T-helper 2 cell (primary cell): Measurements from ENCODE around the gene AOC1.
"Not testable (repeated sequence)": the region's sequence is repeated elsewhere in the genome, so short reads cannot be mapped to it uniquely, and the experiment has no call there.

Experiments used
- DNase-seq, 5 experiments: peaks; one replicate each; pipeline versions ENCODE4 v3.0.0 to v3.0.0-alpha.2; 2012 to 2022
- total RNA-seq, 2 donors: gene quantifications; one replicate each; lab custom pipeline; 2026; lab: John Stamatoyannopoulos, UW

AOC1 gene, protein sequence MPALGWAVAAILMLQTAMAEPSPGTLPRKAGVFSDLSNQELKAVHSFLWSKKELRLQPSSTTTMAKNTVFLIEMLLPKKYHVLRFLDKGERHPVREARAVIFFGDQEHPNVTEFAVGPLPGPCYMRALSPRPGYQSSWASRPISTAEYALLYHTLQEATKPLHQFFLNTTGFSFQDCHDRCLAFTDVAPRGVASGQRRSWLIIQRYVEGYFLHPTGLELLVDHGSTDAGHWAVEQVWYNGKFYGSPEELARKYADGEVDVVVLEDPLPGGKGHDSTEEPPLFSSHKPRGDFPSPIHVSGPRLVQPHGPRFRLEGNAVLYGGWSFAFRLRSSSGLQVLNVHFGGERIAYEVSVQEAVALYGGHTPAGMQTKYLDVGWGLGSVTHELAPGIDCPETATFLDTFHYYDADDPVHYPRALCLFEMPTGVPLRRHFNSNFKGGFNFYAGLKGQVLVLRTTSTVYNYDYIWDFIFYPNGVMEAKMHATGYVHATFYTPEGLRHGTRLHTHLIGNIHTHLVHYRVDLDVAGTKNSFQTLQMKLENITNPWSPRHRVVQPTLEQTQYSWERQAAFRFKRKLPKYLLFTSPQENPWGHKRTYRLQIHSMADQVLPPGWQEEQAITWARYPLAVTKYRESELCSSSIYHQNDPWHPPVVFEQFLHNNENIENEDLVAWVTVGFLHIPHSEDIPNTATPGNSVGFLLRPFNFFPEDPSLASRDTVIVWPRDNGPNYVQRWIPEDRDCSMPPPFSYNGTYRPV
- 0 to 0.07 reads per million in 2 donors for total RNA-seq

DNA sequence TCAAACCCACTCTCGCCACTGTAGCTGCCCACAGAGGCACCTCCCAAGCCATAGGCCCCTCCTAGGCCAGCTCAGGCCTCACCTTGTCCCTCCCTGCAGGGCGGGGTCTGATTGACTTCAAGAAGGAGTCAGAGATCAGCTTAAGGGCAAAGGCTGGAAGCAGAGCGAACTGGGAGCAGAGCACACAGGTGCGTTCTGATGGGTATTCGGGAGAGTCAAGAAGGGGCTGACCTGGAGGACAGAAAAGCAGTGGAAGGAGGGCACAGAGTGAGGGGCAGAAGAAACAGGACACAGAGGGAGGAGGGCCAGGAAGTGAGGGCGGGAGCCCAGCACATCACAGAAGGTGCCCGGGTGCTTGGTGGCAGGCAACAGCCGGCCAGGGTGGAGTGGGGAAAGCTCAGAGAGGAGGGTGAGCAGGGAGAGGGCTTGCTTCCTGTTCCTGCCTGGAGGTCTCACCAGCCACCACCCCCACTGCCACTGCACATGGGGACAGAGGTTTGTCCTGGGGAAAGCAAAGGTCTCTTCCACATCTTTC, at the start of gene AOC1:
Gene AOC1, plus strand, starts transcription at position 147 of the 535 bp plus-strand sequence. CDS start 3,954 bp downstream, outside the sequence.
- DNase-seq: no peak

DNA sequence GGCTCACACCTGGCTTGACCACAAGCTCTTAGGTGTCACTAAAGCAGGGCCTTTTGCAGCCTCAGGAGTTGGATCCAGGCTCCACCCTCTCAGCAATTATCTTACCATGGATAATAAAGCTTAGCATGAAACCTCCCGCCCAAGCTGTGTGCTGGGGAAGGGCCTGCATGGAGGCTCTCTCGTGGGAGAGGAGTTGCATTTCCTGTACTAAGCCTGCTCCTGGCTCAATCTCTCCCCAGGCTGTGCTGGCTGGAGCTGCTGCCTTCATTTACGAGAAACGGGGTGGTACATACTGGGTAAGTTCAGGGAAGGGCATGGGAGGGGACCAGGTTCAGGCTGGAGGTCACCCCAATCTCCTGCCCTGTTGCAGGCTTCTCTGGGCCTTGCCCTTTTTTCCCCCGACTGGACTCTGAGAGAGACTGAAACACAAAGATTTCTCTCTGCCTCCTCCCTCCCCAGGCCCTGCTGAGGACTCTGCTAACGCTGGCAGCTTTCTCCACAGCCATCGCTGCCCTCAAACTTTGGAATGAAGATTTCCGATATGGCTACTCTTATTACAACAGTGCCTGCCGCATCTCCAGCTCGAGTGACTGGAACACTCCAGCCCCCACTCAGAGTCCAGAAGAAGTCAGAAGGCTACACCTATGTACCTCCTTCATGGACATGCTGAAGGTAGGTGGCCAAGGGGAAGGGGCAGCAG, 49.0 kb upstream of the AOC1 start:
- no peak for DNase-seq

DNA sequence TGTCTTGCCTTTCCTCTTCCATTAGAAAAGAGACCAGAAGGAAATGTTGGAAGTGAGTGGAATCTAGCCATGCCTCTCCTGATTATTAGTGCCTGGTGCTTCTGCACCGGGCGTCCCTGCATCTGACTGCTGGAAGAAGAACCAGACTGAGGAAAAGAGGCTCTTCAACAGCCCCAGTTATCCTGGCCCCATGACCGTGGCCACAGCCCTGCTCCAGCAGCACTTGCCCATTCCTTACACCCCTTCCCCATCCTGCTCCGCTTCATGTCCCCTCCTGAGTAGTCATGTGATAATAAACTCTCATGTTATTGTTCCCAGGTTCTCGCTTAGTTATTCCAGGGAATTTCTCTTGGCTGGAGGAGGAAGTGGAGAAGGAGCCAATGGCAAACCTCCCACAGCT, 47.5 kb upstream of the AOC1 start:
- no peak for DNase-seq

DNA sequence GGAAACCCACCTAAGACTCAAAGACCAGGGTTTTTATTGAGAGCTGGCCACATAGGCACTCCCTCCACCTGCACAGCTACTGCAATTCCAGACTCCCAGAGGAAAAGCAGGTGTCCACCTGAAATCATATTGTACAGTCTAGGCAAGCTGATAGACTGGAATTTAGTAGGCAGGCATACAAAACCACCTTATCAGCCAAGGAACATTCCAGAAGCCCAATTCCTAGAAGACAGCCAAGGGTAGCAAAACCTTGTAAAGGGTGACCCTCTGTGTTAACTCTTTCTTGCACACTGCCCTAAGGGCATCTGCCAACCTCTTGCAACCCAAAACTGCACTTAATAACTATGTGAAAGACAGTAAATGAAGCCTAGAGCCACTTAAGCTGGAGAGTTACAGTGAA, 46.5 kb upstream of the AOC1 start:
- DNase-seq: no peak

DNA sequence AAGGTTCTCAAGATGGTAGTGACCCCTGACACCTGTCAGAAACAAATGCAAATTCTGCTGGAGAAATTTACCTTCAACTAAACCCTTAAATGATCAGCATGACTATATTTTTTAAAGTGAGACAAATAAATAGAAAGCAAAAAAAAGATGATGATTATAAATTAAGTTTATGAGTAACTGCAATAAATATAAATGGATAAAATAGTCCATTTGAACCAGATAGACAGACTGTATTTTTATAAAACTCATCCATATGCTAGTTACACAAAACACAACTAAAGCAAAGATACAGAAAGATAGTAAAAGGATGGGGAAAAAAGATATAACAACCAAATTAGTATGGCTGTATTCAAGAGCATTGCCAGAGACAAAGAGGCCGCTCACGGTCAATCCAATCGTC, 45.9 kb upstream of the AOC1 start:
- DNase-seq: no peak

DNA sequence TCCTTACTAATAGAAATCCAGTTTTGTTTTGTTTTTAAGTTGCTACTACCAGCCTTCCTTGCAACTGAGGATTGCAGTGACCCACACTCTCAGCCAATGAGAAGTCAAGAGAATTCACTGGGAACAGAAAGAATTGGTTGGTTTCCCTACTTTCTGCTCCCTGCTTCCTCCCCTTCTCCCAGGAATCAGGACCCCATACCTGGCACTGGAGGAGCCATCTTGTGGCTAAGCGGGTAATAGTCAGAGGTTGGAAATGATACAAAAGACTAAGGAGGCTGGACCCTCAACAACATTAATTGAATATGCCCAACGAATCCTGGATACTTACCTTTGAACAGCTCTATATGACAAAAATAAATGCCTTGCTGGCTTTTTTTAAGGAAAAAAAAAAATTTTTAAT, 45.5 kb upstream of the AOC1 start:
- DNase-seq: no peak

DNA sequence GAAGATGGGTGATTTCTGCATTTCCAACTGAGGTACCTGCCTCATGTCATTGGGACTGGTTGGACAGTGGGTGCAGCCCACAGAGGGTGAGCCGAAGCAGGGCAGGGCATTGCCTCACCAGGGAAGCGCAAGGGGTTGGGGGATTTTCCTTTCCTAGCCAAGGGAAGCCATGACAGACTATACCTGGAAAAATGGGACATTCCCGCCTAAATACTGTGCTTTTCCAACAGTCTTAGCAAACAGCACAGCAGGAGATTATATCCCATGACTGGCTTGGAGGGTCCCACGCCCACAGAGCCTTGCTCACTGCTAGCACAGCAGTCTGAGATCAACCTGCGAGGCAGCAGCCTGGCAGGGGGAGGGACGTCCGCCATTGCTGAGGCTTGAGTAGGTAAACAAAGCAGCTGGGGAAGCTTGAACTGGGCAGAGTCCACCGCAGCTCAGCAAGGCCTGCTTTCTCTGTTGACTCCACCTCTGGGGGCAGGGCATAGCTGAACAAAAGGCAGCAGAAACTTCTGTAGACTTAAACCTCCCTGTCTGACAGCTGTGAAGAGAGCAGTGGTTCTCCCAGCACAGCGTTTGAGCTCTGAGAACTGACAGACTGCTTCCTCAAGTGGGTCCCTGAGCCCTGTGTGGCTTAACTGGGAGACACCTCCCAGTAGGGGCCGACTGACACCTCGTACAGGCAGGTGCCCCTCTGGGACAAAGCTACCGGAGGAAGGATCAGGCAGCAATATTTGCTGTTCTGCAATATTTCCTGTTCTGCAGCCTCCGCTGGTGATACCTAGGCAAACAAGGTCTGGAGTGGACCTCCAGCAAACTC, 44.5 kb upstream of the AOC1 start:
- not testable (repeated sequence) for DNase-seq

DNA sequence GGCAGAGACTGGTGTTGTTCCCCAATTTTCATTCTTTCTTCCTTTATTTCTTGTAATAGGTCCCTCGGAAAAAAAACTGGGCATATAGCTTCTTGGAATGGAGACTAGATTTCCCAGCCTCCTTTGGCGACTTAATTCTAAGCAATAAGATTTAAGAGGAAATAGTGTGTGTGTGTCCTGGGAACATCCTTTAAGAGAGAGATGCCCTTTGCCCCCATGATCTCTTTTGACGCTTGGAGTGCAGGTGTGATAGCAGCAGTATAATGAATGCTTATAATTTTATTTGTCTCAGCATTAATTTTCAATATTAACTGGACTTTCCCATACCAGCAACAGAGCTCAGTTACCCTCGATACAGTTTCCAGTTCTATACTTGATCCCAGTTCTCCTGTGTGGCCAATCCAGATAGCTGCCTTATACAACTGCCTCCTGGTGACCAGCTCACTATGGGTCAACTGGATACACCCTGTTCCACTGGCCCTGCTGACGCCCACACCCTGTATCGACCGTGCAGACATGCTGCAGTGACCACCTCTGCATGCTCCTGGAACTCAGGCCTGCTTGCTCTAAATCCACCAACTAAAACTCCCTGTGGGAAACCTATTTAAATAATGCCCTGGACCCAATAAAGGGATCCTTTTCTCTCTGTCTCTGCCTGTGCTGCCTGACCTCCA, 37.9 kb upstream of the AOC1 start:
- DNase-seq: no peak

DNA sequence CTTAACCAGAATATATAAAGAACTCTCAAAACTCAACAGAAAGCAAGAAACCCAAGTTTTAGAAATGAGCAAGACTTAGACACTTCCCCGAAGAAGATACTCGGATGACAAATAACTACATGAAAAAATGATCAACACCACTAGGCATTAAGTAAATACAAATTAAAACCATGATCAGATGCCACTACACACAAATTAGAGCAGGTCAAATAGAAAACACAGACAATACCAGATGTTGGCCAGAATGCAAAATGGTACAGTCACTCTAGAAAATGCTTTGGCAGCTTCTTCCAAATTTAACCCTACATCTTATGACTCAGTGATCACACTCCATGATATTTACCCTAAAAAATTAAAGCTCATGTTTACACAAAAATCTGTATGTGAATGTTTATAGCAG, 33.3 kb upstream of the AOC1 start:
- no peak for DNase-seq

DNA sequence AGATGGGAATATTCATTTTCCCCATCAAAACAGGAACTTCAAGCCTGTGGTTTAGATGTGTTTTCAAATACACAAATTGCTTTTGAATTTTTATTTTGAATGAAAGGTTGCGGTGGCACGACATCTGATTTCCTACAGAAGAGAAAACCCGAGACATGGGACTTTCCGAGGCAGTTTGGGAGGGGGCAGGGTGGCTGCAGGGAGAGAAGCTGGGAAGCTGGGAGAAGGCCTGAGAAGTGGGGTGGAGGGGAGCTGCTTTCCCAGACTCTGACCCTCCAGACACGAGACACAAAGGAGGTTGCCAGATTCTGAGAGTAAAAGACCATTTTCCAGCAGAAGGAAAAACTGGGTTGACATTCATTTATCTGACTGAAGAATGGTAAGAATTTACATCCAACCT, 32.2 kb upstream of the AOC1 start:
- no peak for DNase-seq

DNA sequence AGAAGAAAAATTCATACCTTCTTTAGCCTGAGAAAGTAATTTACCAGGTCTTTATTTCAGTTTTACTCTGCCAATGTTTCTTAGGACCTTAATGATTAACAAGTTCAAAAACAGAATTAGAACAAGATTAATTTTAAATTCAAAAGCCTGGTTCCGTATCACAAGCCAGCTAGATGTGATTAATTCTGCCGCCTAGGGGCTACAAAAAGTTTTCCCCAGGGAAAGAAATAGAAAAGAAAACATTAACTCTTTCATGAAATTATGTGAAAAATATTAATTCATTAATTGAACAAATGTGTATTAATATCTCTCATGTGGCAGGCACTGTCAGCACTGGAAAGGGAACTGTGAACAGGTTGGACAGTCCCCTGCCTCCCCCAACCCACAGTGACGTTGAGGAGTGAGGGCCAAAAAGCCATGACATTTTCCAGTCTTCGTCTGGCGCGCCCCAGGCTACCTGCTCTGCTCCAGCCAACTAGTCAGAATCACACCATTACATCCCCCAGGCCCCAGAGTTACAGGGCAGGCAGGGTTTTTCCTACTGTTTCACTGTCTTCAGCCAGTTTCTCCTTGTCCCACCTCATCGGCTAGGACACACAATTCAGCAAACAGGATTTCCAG, 31.6 kb upstream of the AOC1 start:
- DNase-seq: no peak

DNA sequence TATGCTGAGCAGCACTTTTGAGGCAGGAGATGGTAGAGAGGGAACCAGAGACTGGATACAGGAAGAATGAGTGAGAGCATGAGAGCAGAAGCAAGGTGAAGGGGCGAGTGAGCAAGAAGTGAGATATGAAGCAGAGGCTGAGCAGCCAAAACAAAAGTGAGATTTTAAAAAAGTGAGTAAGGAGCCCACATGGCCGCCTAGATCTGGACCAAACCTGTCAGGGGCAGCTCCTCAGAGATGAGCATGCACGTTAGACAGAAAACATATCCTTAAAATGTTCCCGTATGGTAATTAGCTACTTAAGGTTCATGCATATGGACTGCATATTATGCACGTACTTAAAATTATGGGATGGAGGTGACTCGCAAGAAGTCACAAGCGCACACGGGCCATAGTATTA, 29.3 kb upstream of the AOC1 start:
- DNase-seq: no peak

DNA sequence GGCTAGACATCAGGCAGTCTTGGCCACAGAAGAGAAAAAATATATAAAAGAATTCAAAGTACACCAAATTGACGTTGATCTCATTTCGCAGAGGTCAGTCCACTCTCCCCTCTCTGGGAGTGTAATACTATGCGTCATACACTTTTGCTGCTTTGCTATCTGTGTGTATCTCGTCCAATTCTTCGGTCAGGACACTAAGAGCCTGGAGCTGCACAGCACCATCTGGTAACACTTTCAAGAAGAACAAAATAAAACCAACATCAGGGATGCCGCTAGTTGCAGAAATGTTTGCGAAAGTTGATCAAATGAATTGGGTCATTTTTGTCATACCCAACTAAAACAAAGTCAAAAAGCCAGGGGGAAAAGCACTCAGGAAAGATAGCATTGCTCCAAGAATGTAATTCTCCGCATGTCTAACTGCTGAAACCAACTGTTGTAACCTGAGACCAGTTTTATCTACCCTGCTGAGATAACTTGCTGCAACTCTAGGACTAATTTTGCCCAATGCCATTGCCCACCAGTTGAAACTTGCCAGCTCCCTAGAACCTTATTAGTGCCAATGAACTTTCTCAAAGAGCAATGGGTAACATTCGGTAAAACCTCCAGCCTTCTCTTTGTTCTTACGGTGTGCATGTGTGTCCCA, 28.7 kb upstream of the AOC1 start:
- DNase-seq: no peak

DNA sequence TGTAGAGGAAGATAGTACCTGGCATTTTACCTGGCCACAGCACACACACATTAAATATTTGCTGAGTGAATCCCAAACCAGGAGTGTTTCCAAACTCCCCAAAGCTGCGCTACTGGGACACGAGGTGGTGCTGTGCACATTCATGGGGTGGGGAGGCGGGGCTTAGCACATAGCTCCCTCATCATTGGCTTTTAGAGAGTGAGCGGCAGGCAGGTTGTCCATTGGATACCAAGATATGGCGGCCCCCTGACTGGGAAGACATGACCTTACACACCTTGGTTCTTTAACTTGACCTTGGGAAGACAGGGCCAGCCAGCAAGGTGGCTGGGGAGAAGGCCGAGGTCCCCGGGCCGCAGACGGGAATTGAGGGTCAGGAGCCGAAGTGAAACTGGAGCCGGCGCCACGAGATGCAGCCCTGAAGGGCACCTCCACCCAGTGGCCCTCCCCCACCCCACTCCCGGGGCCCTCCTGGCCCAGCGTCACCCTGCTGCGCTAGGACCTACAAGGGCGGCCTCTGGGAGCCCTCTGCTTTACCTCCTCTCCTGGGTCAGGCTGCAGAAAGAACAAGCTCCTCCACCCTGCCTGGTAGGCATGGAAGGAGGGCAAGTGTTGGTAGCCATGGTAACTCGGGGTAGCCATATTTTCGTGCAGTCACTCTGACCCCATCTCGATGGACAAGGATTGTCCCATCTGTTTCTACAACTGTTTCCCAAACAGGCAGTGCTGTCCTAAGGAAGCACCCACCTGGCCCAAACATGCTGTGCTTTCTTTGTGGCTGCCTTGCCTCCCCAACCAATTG, 27.7 kb upstream of the AOC1 start:
- no peak for DNase-seq

DNA sequence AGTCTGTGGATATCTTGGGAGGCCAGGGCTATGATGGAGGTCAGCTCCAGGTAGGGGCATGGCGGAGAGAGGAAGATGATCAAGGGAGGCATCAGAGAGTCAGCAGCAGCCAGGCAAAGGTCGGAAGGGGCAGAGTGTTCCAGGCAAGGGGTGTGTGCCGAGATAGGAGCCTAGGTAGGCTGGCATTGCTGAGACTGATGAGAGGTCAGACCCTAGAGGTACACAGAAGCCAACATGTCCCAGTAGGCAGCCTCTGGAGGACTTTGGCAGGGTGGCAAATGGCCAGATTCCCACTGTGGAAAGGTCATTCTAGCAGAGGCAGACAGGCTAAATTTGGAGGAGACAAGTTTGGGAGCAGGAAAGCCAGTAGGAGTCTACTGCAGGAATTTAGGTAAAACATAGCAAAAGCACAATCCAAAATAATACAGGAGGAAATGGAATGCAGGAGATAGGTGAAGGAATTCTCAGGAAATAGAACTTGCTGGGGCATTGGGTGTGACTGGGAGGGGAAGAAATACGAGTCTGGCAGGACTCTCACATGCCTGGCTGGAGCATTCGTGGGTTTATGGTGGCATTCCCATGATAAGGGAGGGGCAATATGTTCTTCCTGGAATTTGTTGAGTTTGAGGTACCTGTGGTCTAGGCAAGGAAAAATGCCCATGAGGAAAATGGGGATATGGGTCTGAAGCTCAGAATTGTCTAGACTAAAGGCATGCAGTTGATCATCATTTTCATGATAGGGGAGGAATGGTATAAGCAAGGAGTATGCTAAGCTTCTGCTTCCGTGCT, 26.1 kb upstream of the AOC1 start:
- no peak for DNase-seq

DNA sequence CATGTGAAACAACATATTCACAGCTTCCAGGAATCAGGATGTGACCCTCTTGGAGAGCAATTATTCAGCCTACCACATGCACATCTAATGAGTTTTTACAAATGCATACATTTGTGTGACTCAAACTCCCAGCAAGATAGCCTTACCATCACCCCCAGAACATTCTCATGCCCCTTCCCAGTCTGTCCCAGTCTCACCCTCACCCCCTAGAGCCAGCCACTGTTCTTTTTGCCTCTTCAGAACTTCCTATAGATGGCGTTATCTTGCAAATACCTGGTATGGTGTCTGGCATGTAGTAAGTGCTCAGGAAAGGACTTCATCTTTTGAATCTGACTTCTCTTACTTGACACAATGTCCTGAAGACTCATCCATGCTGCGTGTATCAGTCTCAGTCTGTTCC, 23.9 kb upstream of the AOC1 start:
- no peak for DNase-seq

DNA sequence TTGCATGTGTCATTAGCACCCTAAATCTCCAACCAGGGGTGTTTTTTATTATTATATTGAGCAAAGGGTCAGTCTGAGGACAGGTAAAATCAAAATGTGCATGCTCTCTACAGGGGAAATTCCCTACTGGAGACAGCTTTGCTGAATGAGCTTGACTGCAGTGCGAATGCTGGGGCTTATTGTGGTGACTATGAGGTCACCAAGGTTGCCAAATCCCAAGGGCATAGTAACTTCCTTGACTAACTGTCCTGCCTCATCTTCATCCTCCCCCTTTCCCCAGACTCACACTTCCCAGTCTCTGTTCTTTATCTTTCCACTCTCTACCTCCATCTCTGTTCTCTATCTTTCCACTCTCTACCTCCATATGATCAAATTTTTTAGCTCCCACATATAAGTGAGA, 22.9 kb upstream of the AOC1 start:
- no peak for DNase-seq

DNA sequence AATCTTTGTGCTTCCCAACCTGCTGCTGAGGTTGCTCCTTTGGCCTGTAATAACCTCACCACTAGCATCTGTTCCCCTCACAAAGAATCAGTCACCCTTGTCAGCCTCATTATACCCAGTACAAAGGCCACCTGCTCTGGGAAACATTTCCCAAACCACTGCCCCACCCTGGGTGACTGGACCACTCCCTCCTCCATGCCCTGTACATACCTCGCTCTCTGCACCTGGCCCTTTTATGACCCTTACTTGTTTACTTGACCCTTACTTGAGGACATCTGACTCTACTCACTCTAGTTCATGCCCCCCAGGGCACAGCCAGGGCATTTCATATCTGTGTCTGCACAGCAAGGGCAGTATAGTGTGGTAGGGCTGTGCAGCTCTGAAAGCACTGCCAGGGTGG, 21.4 kb upstream of the AOC1 start:
- no peak for DNase-seq

DNA sequence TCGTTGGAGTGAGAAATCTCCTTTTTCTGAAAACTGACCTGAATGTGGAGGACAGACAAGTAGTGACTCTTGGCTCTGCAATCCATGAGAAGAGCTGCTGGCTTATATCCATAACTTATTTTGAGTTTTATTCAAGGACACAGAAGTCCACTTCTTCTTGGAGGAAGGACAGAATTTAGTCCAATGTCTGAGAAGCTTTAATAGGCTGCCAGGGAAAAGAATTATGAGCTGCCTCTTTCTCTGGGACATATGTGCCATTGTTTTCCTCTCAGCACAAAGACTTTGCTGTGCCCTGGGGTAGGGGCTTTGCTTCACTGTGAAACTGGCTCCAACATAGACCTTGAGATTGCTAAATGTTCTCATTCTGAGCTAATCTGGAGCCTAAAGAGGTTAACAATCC, 20.5 kb upstream of the AOC1 start:
- no peak for DNase-seq
